SIG-M5 treated with dmso at 0.1 percent for 504 hours (cell line): ENCODE results near the gene HOXD12.

Source experiments
- DNase-seq: peaks from one replicate; lab custom pipeline; 2025; ENCODE audit not compliant: unreplicated experiment; lab: John Stamatoyannopoulos, UW

The HOXD12 gene

DNA sequence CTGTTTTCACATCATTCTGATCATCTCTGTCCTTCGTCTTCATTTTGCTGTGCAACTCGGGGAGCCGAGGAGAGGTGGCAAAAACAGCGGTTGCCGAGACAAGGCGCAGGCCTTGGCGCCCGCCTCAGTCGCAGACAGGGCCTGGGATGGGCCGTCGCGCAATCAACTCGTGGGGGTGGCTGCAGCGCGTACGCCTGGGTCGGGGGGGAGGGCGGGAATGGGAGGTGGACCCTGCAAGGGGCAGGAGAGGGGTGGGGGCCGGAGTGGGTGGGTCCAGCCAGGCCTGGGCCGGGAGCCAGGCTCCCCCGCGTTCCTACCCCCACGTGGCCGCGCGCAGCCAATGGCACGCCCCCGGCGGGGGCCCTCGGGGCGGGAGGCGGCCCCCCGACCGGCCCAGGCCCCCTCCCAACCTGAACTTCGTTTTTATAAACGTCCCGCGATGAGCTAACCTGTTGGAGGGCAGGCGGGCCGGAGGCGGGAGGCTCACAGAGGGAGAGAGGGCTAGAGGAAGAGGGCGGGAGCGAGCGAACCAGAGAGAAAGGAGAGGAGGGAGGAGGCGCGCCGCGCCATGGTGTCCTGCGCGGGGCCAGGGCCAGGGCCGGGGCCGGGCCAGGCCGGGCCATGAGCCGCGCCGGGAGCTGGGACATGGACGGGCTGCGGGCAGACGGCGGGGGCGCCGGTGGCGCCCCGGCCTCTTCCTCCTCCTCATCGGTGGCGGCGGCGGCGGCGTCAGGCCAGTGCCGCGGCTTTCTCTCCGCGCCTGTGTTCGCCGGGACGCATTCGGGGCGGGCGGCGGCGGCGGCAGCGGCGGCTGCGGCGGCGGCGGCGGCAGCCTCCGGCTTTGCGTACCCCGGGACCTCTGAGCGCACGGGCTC, 7.1 kb upstream of the HOXD12 start, which contains the start of gene HOXD13:
Gene HOXD13 (plus strand): TSS at position 452 of the 875 bp plus-strand sequence. CDS start 170 bp downstream, at position 622.
- peak; percentile 71 for DNase-seq

DNA sequence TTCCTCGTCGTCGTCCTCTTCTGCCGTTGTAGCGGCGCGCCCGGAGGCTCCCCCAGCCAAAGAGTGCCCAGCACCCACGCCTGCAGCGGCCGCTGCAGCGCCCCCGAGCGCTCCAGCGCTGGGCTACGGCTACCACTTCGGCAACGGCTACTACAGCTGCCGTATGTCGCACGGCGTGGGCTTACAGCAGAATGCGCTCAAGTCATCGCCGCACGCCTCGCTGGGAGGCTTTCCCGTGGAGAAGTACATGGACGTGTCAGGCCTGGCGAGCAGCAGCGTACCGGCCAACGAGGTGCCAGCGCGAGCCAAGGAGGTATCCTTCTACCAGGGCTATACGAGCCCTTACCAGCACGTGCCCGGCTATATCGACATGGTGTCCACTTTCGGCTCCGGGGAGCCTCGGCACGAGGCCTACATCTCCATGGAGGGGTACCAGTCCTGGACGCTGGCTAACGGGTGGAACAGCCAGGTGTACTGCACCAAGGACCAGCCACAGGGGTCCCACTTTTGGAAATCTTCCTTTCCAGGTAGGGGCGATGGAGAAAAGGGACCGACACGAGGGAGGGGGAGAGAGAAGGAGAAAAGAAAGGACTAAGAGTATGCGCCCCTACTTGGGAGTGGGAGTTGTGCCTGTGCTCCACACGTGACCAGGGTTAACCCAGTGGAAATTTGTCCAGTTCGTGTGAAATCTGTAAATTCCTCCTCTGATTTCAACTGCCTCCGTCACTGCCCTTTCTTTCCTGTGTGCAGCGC, 6.3 kb upstream of the HOXD12 start:
- peak; percentile 50 for DNase-seq

GRCh38 chr2:176093898-176094249, 5.7 kb upstream of the HOXD12 start:
- no peak for DNase-seq

DNA sequence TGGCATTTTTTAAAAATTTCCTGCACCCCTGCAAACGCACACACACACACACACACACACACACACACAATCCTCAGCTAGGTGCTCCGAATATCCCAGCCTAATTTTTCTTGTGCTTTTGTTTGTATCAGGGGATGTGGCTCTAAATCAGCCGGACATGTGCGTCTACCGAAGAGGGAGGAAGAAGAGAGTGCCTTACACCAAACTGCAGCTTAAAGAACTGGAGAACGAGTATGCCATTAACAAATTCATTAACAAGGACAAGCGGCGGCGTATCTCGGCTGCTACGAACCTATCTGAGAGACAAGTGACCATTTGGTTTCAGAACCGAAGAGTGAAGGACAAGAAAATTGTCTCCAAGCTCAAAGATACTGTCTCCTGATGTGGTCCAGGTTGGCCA, 5.2 kb upstream of the HOXD12 start:
- no peak for DNase-seq

- DNase-seq: no peak
These were observed 4.2 kb upstream of the HOXD12 start for GRCh38 chr2:176095421-176095820.

- DNase-seq: peak; percentile 77
These were observed 3.2 kb upstream of the HOXD12 start for GRCh38 chr2:176096243-176096985.

DNA sequence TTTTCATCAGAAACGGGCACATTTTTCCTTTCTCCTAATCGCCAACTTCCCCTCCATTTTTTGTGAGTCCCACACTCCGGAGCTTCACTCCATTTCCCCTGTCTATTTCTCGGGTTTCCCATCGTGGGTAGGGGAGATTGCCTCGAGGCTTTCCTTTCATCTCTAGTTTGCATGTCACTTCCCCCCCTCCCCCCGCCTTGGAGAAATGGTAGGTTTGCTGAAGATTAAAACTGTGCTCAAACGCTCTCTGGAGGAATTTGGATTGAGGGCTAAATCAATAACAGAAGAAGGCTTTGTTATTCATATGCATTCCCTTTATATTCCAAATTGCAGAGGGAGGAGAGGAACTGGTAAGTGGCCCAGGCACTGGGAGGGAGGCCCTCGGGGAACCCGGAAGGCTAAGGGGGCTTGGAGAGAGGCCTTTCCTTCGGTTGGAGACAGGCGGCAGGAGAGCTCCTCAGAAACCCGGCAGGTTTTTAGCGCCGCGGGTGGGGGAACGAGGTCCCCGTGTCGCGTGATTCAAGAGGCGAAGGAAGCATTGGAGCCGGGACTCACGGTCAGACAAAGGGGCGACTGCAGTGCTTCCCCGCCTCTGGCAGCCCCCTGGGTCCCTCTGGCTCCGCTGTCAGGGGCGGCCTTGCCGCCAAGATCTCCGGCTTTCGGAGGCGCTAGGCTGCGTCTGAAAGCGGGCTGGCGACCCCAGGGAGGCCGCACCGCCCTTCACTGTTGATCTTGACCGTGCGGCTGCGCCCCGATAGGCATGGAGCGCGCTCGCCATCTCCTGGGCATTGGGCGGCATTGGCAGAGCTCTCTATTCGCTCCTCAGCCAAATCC, 2.4 kb upstream of the HOXD12 start:
- peak; percentile 93 for DNase-seq

GRCh38 chr2:176097820-176098365, 1.7 kb upstream of the HOXD12 start:
- DNase-seq: no peak

DNA sequence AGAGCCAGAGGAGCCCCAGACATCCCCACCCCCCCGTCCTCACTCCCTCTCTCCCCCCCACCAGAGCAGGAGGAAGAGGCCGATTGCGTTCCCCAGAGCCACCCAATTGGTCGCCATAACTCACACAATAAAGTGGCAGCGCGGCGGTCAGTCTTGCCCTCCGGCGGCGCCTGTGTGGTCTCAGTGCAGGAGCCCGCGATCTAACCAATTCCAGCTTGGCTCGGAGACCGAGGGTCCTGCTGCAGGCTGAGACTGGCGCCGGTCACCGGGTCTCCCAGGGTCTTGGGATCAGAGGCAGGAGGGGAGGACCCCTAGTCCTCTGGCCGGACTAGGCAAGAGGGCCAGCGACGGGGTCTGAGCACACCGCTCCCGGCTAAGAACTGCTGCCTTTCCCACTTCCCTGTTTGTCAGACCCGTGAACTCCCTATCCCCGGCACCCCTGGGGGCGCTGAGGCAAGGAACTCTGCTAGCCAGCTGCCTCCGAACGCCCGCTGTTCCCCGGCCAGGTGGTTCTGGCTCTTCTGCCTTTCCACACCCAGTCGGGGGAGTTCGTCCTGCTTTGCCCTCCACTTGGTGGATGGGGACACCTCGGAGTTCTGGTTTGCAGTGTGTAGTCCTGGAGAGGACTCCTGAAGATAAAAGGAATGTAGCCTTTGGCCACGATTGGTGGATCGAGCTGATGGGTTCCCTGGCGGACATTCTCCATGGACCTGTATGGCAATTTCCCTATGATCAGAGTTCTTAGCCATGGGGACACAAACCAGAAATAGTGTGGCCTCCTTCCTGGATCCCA, 1.0 kb upstream of the HOXD12 start:
- DNase-seq: no peak

DNA sequence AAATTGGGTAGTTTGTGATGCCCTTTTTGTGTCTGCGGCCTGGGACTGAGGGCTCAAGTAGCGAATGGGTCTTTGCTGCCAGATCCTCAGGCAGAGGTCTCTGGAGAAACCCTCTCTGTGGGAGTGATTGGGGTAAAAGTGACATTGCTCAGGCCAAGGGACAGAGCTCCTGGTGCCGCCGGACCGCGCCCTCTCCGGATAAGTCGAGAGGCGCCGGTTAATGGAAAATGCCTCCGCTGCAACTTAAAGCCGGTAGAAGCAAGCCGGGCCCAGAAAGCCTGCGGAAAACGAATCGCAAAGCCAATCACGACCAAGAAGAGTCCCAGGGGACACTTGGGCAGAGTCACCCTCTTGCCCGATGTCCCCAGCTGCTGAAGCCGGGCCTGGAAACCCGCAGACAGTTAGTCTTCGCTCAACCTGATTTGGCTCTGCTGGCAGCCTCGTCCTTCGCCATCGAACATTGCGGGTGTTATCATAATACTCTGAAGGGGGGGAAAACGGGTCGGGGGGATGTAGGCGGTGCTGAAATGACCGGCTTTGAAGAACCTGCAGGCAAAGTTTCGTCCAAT, 352 bp upstream of the HOXD12 start:
- no peak for DNase-seq

DNA sequence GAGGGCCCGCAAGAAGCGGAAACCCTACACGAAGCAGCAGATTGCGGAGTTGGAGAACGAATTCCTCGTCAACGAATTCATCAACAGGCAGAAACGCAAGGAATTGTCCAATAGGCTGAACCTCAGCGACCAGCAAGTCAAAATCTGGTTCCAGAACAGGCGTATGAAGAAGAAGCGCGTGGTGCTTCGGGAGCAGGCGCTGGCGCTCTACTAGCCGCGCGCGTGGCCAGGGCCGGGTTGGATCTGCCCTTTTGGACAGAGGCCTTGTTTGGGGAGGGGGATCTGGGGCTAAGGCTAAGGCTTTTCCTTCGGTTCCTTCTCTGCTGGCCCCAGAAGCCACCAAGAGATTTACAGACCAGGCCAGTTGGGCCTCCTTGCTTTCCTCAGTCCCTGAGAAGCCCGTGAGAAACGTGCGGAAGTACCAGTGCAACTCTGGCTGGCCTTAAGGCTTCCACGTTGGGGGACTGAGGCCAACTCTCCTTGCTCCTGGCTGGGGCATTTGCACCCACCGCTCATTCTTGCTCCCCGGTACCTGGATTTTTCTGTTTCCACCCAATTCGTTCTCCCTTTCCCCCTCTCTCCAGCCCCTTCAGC, 1.0 kb downstream of the HOXD12 start:
- no peak for DNase-seq

GRCh38 chr2:176101216-176101830, 1.7 kb downstream of the HOXD12 start:
- no peak for DNase-seq

DNA sequence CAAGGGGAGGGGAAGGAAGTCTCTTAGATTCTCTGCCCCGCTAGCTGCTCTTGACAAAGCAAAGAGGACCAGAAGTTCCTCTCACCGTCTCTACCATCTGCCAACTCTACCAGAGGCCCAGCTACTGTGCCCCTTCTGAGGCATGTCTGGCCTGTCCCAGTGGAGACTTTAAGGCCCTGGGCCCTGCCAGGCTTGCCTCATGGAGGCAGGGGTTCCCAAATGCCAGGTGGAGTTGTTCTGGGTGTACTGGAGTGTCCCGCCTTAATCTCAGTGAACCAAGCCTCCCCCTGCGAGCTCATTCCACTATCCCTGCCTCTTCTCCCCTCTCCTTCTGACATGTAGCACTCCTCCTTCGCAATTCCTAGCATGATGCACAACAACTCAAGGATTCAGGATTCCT, 2.2 kb downstream of the HOXD12 start:
- no peak for DNase-seq

DNA sequence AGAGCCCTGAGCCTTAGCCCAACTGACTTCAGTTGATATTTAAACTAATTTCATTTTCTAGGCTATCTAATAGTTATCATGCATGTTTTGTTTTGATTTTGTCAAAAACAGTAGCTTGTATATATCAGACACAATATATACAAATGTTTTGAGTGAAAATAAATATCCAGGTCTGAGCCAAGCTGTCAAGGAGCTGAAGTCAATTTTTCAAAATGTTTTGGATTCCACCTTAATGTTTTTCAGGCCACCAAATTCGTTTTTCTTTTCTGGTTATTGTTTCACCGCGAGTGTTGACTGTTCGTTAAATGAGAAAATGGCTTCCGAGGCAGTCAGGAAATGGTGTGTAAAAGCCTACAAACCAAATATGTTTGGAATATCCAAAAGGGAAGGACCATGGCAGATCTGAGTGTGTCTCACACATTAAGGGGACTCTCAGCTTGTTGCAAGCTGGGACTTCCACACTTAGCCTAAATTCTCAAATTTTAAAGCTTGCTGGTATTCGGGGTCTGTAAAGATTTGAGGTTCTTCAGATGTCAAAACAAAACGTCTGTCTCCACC, 2.8 kb downstream of the HOXD12 start:
- no peak for DNase-seq

- no peak for DNase-seq
These were observed 3.6 kb downstream of the HOXD12 start for GRCh38 chr2:176103194-176103593.

DNA sequence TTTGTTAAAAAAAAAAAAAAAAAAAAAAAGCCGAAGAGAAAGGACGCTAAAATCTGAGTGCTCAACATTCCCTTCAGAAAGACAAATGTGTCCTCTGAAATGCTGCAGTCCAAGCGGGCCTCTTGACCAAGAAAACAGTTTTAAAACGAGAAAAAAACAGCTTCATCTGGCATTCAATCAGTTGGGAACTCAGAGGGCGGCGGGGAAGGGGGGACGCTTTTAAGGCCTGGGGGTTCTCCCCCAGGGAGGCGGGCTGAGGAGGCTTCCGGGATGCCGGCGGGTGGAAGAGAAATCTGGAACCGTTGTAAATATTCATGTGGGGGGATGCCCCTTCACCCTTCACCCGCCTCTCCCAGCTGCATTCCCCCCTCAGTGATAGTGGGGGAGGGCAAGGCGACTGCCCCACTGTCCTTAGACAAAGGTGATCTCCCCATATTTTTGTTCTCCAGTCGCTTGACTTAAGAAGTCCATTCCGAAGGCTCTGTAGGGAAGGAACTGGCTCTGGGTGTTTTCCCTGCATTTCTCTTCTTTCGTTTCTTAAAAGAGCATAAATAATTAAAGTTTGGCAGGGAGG, 4.2 kb downstream of the HOXD12 start:
- no peak for DNase-seq

GRCh38 chr2:176104316-176105077, 4.9 kb downstream of the HOXD12 start:
- DNase-seq: peak; percentile 37
